Mesothelial cell of epicardium (in vitro differentiated cells): ENCODE results near the gene PABPC1L. TPM values are rescaled to one million over a fixed set of nuclear protein-coding genes. Genes with fewer than 3 reads are reported as not detected.
A peak's percentile ranks its signal among the peaks of the same experiment; 100 is the strongest.

ENCODE experiments used
- DNase-seq, 2 experiments: peaks; one replicate each; pipeline ENCODE4 v3.0.0; 2021; ENCODE audit warnings: low spot score in 2 of 2; ENCODE audit not compliant: unreplicated experiment in 2 of 2
- H3K27ac Mint-ChIP-seq: 2 replicates; pipeline ENCODE4 v1.8.0; 2021; ENCODE audit warnings: mixed read lengths
- H3K27me3 Mint-ChIP-seq: 2 replicates; pipeline ENCODE4 v1.8.0; 2021; ENCODE audit warnings: low read depth, mixed read lengths
- H3K36me3 Mint-ChIP-seq: 2 replicates; pipeline ENCODE4 v1.8.0; 2021; ENCODE audit warnings: mixed read lengths
- H3K4me1 Mint-ChIP-seq: 2 replicates; pipeline ENCODE4 v1.8.0; 2021; ENCODE audit warnings: mixed read lengths
- H3K4me3 Mint-ChIP-seq: 2 replicates; pipeline ENCODE4 v1.8.0; 2021; ENCODE audit warnings: mild to moderate bottlenecking, moderate library complexity, mixed read lengths
- H3K9me3 Mint-ChIP-seq: 2 replicates; pipeline ENCODE4 v1.8.0; 2021; ENCODE audit warnings: mixed read lengths
- total RNA-seq: library from RNA; stranded (reverse); gene quantifications from 3 replicates; pipeline ENCODE4 v1.2.1, GENCODE V29; 2021
- TF ChIP-seq, protein P1 (sequence below): fragments of 200-600 bp; sonication (generic); IDR thresholded peaks from one replicate; pipeline ENCODE4 v1.5.0; 2021; ENCODE audit warnings: antibody characterized with exemption; ENCODE audit not compliant: unreplicated experiment

Gene PABPC1L
- total RNA-seq, 1 donor from 2014 or later, result 135 TPM

DNA sequence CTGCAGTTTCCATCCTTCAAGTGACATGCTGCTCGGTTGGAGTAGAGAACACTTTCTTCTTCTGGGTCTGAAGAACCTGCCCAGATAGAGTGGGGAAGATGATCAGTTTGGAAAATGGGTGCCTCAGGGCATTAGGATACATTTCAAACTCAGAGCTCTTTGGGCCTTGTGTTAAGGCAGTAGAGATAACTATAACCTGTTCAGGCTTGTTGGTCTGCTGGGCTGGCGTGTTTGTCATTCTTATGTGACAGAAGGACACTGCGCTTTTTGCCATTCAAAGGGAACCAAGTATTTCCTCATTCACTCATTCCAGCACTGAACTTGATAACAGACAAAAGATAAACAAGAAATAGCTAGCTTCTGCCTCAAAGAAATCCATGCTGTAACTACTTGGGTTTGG lies 46.5 kb downstream of the PABPC1L start:
- H3K27ac Mint-ChIP-seq, result peak overlapping the region; percentile 80

DNA sequence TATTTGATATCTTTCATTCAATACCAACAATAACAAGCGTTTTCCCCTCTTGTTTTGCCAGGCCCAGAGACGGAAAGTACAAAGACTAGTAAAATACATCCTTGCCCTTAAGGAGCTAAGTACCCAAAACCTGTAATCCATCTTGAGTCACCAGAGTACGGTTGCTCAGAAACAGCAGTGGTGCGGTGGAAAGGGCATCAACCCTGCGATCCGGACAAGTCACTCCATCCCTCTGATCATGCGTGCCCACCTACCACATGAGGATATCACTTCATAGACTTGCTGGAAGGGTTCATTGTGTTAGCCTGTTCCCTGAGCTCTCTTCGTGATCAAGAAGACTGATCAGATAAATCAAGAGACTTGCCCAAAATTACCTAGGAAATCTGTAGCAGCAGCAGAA lies 48.4 kb downstream of the PABPC1L start:
- peaks cover 69% of the 10 kb centered on the region for H3K4me1 Mint-ChIP-seq
- TF ChIP-seq, protein P1, sequence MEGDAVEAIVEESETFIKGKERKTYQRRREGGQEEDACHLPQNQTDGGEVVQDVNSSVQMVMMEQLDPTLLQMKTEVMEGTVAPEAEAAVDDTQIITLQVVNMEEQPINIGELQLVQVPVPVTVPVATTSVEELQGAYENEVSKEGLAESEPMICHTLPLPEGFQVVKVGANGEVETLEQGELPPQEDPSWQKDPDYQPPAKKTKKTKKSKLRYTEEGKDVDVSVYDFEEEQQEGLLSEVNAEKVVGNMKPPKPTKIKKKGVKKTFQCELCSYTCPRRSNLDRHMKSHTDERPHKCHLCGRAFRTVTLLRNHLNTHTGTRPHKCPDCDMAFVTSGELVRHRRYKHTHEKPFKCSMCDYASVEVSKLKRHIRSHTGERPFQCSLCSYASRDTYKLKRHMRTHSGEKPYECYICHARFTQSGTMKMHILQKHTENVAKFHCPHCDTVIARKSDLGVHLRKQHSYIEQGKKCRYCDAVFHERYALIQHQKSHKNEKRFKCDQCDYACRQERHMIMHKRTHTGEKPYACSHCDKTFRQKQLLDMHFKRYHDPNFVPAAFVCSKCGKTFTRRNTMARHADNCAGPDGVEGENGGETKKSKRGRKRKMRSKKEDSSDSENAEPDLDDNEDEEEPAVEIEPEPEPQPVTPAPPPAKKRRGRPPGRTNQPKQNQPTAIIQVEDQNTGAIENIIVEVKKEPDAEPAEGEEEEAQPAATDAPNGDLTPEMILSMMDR, result no peak
- H3K36me3 Mint-ChIP-seq, result peaks cover 25% of the 10 kb centered on the region
- H3K4me3 Mint-ChIP-seq, result peak overlapping the region; percentile 87
- peak overlapping the region; percentile 95 for H3K27ac Mint-ChIP-seq
- H3K27me3 Mint-ChIP-seq, result no peaks in the 10 kb centered on the region
- no peaks in the 10 kb centered on the region for H3K9me3 Mint-ChIP-seq
- no peak for DNase-seq

More for the DNA sequence above, 46.5 kb downstream of the PABPC1L start:
- no peaks in the 10 kb centered on the region for H3K9me3 Mint-ChIP-seq
- DNase-seq, result no peak
- H3K36me3 Mint-ChIP-seq, result peaks cover 41% of the 10 kb centered on the region
- H3K4me1 Mint-ChIP-seq, result peaks cover 63% of the 10 kb centered on the region
- TF ChIP-seq, protein P1, result no peak
- H3K27me3 Mint-ChIP-seq, result no peaks in the 10 kb centered on the region
- peak overlapping the region; percentile 23 for H3K4me3 Mint-ChIP-seq

DNA sequence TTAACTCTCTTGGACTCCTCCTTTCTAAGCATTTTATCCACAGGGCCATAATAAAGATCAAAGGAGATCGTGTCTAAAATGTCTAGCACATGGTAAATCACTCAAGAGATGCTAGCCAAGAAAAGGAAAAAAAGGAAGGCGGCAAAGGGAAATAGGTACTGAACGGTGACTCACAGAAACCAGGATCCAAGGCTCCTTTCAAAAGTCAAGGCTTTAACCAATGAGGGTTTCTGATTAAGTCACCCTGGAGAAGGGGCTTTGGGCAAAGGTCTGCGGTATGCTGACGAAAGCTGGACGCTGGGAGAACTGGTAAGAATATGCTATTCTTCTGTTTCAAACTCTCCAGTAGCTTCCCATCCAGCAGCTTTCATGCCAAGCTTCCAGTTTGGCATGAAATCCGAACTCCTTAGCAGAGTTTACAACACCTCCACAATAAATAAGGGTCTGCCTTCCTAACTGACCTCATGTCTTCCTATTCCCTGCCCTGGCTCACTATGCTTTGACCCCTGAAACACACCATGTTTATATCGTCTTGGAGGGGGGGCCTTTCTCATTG lies 49.3 kb downstream of the PABPC1L start:
- no peaks in the 10 kb centered on the region for H3K27me3 Mint-ChIP-seq
- H3K4me3 Mint-ChIP-seq, result peak overlapping the region; percentile 87
- DNase-seq, result no peak
- TF ChIP-seq, protein P1, result no peak
- no peaks in the 10 kb centered on the region for H3K9me3 Mint-ChIP-seq
- peak overlapping the region; percentile 95 for H3K27ac Mint-ChIP-seq
- peaks cover 65% of the 10 kb centered on the region for H3K4me1 Mint-ChIP-seq
- H3K36me3 Mint-ChIP-seq, result peaks cover 17% of the 10 kb centered on the region

DNA sequence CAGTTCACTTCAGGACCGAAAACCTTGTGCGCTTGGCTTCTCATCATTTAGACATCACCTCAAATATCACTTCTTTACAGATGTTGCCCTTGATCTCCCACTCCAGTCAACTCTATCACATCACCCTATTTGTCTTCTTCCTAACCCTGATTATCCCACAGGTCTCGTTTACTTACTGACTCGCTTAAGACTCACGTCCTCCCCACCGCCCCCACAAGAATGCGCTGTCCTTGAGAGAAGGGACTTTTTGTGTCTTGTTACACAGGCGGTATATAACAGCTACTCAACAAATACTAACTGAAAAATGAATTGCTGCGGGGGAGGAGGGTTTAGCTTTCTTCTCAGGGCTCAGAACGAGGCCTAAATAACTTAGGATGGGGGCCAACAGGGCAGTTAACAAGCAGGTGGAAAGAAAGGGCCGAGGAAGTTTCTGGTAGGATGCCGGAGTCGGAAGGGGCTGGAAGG lies 49.8 kb downstream of the PABPC1L start:
- peak in 1 of 2 experiments; percentile 49 for DNase-seq
- Mint-ChIP-seq H3K27me3 (no peaks in the 10 kb centered on the region), H3K9me3 (no peaks in the 10 kb centered on the region), H3K4me3 (peak overlapping the region; percentile 87), H3K36me3 (peaks cover 15% of the 10 kb centered on the region), H3K4me1 (peaks cover 62% of the 10 kb centered on the region), H3K27ac (peak overlapping the region; percentile 95)
- TF ChIP-seq, protein P1, result no peak

DNA sequence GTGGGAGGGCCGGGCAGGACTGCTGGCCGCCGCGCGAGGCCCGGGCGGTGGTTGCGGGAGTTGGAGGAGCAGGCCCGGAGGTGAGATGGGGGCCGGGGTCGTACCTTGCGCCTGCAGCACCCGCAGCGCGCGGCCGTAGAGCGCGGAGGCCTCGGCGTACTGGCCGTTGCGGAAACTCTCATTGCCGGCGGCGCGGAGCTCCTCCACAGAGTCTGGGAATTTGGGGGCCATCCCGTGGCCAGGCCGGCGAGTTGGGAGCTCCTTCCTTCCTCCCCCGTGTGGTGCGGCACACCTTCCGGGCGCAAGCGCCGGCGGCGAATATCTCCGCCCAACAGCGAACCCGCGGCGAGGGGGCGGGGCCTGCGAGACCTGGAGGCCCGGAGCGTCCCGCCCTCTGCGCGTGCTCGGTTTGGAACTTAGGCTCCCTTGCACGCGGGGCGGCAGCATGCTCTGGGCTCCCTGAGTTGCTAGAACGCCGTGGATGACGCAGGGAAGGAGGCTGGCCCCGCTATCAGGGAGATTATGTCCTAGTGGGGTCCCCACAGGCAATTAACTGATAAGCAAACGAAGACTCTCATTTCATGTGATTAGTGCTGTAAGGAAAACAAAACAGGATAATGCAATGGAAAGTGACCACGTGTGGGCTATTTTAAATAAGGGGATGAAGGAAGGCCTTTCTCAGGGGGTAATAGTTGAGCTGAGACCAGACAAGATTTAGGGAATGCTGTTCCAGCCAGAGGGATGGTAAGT lies 50.4 kb downstream of the PABPC1L start, which contains the start of gene TOMM34:
TSS of gene TOMM34 (minus strand) at position 295 of the 750 bp plus-strand sequence. CDS start at position 231, 64 bp downstream.
- peaks cover 9% of the 10 kb centered on the region for H3K36me3 Mint-ChIP-seq
- H3K27me3 Mint-ChIP-seq, result no peaks in the 10 kb centered on the region
- peak; percentile 85 to 93 for DNase-seq
- peak within 1 kb of the TSS; percentile 87 for H3K4me3 Mint-ChIP-seq
- no peaks in the 10 kb centered on the region for H3K9me3 Mint-ChIP-seq
- H3K27ac Mint-ChIP-seq, result peak within 1 kb of the TSS; percentile 95
- H3K4me1 Mint-ChIP-seq, result peaks cover 57% of the 10 kb centered on the region
- TF ChIP-seq, protein P1, result no peak
